HG02610 (cell line): ENCODE measurements around the gene UBE2H.
"Not testable (repeated sequence)": the region's sequence is repeated elsewhere in the genome, so short reads cannot be mapped to it uniquely, and the experiment has no call there.

Source experiments
- ATAC-seq: cut with Tn5 transposase; IDR thresholded peaks from one replicate; pipeline ENCODE4 v1.9.1; 2021; ENCODE audit warnings: mild to moderate bottlenecking, moderate library complexity; ENCODE audit not compliant: unreplicated experiment

Gene UBE2H

DNA sequence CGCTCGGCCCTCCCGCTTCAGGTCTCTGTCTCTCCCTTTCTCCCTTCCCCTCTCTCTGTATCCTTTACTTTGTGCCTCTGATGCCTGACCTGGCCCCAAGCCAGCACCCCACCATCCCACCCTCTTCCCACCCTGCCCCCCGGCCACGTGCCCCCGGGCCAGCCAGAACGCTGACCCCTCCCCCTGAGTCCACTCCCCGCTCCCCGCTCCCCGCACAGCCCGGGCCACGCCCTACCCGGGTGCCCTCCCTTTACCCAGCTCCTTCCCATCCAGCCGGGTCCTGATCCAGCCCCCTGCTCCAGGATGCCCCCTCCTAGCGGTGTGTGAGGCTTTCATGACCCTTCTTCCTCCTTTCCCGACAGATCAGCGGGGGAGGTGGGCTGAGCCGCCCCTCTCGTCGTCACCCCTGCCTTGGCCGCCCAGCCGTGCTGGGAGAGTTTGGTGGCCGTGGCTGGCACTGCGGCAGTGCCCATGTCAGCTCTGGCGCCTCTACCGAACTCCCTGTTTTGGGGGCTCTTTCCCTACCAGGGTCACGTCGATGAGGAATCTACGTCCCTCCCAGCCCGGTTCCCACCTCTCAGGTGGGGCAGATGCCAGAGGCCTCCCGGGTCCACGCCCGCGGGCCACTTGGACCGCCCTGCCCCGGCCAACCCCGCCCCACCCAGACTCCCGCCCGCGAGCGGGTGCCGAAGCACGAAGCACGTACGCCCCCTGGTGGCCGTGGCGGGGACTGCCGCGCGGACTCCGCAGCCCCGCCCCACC is 127.4 kb downstream of the UBE2H start:
- peak; percentile 53 for ATAC-seq

DNA sequence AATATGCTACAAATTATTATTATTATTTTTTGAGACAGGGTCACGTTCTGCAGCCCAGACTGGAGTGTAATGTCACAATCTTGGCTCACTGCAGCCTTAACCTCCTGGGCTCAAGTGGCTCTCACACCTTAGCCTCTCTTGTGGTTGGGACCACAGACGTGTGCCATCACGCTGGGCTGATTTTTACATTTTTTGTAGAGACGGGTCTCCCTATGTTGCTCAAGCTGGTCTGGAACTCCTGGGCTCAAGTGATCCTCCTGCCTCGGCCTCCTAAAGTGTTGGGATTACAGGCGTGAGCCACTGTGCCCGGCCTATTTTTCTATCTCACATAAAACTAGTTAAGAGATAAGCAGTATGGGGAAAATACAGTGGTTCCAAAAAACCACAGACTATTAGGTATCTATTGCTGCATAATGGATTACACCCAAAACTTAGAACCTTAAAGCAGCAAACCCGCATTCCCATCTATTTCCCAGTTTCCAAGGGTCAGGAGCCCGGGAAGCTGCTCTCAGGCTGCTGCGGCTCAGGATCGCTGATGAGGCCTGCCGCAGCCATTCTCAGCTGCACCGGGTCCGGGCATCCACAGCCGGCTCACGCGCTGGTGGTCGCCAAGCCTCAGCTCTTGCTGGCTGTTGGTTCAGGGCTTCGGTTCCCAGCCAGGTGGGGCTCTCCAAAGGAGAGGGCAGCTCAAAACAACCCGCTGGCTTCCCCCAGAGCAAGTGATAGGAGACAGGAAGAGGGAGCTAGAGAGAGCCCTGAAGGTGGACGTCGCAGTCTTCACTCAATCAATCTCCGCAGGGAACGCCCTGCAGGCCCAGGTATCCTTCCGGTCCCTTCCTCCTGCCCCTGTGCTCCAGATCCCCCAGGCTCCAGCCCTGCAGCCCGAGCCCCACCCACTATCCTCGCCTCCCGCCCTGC is 128.2 kb downstream of the UBE2H start:
- ATAC-seq: peak; percentile 43

DNA sequence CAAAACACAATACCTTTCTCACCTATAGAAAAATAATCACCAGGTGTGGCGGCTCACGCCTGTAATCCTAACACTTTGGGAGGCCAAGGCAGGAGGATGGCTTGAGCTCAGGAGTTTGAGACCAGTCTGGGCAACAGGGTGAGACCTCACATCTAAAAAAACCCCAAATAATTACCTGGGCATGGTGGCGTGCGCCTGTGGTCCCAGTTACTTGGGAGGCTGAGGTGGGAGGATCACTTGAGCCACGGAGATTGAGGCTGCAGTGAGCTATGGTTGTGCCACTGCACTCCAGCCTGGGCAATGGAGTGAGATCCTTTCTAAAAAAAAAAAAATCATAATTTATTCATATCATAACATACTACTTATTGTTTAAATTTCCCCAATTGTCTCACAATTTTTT is 129.6 kb downstream of the UBE2H start:
- ATAC-seq: not testable (repeated sequence)

DNA sequence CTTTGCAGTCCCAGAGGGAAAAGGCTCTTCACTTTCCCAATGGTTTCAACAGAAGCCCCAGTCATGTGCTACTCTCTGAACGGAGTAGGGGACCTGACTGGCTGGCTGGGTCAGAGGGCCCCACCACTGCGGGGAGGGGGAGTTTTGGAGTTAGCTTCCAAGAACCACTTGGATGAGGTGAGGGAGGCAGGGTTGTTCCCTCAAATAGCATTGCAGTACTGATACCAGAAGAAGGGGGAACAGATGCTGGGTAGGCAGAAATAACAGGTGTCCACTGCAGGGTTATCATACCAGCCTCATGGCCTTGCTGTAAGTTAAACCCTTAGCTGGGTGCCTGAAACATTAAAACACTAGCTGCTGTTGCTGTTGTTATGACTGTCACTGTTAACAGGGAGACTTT is 131.3 kb downstream of the UBE2H start:
- ATAC-seq: no peak

DNA sequence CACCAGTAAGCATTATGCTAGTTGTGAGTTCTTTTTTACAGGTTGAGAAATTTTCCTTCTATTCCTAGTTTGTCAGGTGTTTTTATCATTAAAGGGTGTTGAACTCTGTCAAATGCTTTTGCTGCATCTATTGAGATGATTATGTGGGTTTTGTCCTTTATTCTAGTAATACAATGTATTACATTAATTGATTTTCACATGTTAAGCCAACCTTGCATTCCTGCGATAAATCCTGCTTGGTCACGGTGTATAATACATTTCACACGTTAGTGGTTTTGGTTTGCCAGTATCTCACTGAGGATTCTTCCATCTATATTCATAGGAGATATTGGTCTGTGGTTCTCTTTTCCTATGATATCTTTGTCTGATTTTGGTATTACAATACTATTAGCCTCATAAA is 136.0 kb downstream of the UBE2H start:
- ATAC-seq: no peak

DNA sequence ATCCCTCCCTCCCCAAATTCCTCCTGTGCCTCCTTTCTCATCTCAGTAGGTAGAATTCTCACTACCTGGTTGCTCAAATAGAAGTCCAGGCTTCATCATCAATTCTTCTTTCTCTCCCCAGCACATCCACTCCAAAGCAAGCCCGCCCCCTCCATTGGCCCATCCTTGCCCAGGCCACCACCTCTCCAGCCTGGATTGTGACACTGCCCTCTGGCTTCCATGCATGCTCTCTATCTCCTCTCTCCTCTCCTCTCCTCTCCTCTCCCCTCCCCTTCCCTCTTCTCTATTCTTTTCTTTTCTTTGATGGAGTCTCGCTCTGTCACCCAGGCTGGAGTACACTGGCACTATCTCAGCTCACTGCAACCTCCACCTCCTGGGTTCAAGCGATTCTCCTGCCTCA is 144.9 kb downstream of the UBE2H start:
- no peak for ATAC-seq

DNA sequence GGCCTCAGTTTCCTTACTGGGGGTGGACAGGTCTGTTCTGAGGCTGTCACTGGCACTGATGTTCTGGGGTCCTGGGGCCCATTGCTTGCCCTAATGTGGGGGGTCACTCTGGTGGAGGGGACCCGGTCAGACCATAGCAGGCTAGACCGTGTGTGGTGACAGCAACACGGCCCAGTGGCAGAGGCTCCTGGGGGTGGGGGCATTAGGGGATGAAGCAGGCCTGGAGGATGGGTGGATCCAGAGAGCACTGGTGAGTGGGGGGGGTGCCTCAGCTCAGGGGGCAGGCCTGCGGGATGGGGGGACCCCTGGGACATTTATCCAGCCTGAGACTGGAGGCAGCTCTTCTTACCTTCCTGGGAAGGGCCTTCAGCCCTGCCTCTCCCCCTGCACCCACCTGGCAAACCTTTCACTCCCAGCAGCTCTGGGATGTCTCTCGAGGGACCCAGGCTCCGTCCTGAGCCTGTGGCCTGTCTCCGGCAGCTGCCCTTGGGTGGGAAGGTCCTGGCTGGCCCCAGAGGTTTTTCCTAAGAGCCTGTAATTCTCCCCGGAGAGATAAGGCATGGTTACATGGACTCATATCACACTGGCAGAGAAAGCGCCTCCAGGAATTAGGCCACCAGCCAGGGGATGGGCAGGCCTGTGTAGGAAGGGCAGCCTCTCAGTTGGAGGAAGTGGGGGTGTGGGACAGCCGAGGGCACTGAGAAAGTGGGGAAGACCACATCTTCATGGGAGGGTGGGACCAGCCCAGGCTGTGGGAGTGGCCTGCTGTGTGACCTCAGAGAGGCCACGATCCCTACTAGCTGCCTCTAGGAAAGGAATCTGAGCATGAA is 147.7 kb downstream of the UBE2H start:
- ATAC-seq: no peak

DNA sequence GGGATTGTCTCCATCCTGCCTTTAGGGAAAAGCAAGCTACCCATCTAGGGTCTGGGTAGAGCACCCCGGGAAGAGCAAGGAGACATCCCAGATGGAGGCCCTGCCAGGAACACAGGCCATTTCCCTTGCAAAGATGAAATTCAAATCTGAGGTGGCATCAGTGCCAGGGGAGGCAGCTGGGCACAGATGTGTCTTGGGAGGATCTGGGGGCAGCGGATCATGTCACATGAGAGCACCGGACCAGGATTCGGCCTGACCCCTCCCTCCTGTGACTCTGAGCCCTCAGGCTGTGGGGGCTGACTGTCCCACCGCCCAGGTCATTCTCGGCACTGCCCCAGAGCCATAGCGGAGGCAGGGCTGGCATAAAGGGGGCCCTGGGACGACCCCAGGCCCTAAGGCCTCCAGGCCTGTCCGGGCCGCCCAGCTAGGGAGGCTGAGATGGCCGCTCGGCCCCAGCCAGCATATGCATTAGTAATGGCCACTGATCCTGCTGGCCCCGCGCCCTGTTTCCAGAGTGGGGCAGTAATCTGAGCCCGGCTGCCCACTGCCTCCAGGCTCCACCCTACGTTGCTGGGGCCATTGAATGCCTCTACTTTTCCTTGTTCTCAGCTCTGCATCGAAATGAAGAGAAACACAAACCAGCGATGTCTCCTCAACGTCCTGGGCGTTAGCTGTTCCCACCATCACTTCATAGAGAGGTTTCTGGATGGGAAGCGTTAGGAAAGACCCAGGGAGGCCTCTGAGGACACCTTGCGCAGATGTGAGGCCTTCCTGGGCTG is 148.5 kb downstream of the UBE2H start:
- ATAC-seq: no peak

DNA sequence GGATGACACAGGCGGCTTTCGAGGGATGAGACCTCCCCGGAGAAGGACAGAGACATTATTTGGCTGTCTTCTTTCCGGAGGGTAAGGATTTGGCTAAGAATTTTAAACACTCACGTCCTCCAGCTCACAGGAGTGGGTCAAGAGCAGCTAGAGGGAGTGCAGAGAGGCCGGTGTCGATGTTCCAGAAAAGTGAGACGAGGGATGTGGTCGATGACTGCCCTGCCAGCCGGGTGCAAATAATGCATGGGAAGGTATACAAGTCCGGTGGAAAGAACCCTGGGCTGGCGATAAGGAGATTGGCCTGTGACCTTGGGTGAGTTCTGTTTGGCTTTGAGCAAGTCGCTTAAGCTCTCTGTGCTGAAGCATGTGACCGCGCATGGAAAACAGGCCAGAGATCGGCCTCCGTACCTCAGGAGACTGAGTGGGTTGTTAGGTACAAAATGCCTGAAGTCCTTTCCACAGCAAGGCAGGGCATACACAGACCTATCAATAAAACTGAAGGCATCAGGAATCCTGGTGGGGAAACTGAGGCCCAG is 149.1 kb downstream of the UBE2H start:
- no peak for ATAC-seq

DNA sequence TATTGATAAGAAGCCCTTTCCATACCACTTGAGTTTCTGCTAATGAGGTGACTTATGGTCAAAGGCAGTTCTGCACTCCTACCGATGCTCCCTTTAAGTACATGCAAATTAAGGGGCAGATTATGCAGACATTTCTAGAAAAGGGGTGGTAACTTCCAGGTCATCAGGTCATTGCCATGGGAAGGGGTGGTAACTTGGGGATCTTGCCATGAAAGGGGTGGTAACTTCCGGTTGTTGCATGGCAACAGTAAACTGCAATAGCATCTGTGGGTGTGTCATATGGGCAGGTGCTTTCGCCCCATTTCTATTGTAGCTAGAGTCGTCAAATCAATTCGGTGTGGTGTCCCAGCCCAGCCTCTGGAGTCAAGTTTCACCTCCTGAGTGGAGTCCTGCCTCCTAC is 150.9 kb downstream of the UBE2H start:
- no peak for ATAC-seq

DNA sequence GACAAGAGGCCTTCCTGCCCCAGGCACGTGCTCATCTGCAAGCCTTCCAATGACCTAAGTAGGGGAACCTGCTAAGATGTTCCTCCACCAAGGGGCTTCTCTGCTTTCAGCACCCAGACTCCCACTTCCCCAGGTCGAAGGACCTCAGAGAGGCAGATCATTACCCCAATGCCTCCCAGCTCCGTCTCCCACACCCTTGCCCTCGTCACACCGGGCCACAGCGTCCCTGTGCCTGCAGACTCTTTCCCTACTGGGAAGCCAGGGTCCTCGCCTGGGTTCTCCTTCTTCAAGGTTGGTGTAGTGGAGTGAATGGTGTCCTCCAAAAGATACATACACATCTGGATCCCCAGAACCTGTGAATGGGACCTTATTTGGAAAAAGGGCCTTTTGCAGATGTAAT is 151.9 kb downstream of the UBE2H start:
- no peak for ATAC-seq

DNA sequence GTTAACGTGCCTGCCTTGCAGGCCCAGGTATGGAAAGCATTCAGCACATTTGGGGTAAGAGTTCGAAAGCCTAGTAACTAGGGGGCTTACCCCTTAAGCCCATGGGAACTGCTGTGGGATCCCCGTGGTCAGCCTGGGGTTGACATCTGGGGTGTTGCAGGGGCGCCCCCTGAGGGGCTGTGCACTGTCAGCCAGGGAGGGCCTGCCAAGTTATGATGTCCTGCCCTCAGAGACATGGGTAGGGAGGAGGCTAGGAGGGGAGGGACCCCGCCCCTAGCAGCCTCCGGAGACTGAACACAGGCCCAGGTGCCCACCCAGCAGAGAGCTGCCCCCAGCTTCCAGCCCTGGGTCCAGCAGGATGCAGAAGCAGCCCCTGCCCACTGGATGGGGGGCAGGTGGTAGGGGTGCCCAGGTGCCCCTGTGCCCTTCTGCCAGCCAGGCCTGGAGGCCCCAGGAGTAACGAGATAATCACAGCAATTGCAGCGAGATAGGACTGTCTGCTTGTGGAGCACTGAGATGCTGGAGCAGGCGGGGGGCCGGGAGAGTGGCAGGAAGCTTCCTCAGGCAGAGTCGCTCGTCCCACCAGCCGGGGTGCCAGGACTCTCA is 153.3 kb downstream of the UBE2H start:
- ATAC-seq: no peak

DNA sequence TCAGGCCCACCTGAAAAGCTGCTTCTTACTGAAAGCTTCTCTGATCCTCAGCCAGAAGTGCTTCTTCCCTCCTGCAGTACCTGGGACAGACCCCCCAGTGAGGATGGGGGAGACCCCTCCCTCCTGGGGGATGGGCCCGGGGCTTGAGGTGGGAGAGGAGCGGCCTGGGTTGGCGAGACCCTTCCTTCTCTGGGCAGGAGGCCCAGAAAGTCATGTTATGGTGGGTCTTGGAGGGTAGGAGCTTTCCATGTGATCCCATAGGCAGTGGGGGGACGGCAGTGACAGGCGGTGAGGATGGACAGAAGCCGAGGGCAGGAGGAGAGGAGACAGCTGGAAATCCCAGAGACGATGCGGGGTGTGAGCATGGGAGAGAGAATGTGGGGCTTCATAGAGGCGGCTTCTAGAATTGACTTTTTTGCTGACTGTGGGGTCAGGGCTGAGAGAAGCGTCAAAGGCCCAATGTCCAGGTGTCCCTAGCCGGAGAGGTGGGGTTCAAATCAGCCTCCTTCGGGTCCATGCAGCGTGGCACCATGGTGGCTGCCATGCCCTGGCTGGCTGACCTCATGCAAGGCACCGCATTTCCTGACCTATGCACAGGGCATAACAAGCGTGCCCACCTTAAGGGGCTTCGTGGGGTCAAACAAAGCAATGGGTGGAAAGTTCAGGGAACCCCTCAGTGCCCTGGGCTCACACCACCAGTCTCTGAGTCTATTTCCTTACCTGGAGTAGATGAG is 154.0 kb downstream of the UBE2H start:
- no peak for ATAC-seq

DNA sequence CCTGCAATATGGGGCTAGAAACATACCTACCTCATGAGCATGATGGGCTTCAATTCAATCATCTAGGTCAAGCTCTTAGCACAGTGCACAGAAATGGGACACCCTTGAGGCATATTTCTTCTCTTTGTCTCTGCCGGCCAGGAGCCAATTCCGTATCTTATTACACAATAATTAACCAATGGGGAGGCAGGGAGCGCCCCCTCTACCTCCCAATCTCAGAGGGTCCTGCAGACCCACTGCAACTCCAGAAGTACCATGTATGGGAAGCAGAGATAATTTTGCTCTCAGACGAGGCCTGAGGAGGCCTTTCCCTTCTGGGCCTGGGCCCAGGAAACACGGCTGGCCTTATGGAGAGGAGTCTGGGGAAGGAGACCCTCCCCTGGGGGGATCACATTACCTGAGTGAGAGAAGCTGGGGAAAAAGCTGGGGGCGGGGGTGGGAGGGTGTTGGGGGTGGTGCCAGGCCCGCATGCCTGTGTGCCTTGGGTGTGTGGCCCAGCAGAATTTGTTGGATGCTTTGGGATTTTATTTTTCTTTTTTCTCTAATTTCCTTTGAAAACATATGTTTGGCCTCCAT is 155.5 kb downstream of the UBE2H start:
- ATAC-seq: no peak

DNA sequence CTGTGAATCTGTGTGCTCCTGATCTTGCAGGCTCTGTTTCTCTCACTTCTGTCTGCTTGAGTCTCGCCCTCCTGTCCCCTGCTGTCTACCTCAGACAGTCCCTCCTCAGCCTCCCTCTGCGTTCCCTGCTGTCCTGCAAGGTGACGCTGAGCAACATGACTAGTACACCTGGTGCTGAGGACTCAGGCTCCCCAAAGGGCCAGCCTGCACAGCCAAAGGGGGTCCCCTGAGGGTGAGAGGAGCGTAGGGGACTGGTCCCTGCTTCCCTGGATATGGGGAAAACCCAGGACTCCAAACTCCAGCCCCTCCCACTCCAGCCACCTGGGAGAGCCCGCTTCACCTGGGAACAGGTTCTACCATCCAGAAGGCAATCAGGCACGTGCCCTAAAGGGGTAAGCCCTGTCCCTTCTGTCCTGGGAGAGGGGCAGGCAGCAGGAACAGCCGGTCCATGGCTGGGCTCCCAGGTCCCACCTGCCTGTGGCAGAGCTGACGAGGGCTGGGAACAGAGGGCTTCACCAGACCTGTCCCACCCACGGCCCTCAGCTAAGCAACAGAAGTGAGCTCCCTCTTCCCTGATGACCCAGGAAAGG is 156.5 kb downstream of the UBE2H start:
- no peak for ATAC-seq

DNA sequence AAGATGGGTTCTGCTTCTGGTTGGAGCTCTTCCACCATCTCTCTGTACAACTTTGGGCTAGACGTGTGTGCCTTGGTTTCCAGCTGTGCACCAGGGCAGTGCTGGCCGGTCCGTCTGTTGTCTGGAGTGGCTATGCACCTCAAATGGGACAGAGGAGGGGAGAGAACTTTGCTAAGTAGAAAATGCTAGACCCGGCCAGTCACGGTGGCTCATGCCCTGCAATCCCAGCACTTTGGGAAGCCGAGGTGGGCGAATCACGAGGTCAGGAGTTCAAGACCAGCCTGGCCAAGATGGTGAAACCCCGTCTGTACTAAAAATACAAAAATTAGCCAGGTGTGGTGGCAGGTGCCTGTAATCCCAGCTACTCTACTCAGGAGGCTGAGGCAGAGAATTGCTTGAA is 158.3 kb downstream of the UBE2H start:
- ATAC-seq: not testable (repeated sequence)

DNA sequence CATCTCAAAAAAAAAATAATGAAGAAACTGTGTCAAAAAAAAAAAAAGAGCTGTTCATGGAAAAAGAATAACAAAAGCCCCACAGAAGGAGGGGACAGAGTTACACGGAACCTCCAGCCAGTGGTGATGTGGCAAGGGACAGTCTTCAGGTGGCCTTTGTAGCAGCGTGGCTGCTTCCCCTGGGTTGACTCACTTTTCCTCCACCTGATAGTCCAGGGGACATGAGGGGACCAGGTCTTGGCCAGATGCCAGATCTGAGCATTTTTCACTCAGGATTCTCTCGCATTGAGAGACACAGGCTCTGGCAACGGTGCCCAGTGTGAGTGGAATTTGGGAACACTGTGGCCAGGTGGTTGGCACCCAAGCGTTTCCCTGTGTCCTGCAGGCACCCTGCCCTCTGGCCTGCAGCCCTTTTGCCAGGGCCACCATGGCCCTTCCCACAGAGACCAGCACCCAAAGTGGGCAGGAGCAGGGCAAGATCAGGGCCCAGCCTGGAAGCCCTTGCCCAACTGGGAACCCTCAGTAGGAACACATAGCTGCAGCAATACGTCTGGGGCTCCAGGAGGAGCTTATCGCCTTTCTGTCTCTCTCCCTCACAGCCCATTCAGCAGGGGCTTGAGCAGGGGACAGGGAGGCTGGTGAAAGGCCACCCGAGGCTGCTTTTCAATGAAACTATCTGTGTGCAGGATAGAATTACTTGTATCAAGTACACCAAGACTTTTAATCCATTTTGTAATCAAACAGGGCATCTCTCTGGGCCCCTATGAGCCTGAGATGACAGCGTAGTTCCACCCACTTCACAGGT is 159.1 kb downstream of the UBE2H start:
- ATAC-seq: no peak

DNA sequence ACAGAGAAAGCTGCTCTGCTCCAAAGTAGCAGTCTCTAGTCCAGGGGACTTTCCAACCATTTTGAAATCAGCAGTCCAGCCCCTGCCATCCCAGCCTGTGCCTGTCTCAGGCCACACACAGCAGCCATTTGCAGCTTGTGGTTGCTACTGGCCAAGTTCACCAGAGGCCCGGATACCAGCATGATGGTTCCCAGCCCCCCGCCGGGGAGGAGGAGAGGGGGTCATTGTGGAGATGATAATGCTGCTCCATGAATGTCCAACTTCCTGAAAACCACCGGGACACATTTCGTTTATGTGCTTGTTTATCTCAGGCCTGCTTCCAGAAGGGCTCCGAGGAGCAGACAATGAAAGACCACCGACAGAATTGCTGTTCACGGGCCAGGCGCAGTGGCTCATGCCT is 160.0 kb downstream of the UBE2H start:
- no peak for ATAC-seq
